DOHH2 (cell line): ENCODE data around the gene TNPO3.

Source experiments
- CTCF ChIP-seq: fragments of 200-600 bp; sonication (generic); IDR thresholded peaks from one replicate; pipeline ENCODE4 v1.5.1; 2014; ENCODE audit warnings: antibody characterized with exemption, mild to moderate bottlenecking, low read depth, low read length; ENCODE audit not compliant: poor library complexity, severe bottlenecking
- EZH2phosphoT487 ChIP-seq: fragments of 200-600 bp; sonication (generic); IDR thresholded peaks from 2 replicates; pipeline ENCODE4 v1.6.1; 2017; ENCODE audit warnings: borderline replicate concordance, mild to moderate bottlenecking, antibody characterized with exemption, low read length, moderate library complexity, mixed read lengths

- TF ChIP-seq CTCF, result no peak
- TF ChIP-seq EZH2phosphoT487, result no peak
Observed at GRCh38 chr7:129083525-129083924, 28.6 kb upstream of the TNPO3 start.
